G401.6 (cell line): ENCODE results near the gene ZNF606.
"Not testable (repeated sequence)": the region's sequence is repeated elsewhere in the genome, so short reads cannot be mapped to it uniquely, and the experiment has no call there.

Experiments used
- FAIRE-seq: peaks from 2 replicates; lab custom pipeline; 2012; peaks lifted over from hg19 to GRCh38; lab: Jason Lieb, UNC

ZNF606 gene

GRCh38 chr19:58009666-58010301 is 7.2 kb upstream of the ZNF606 start:
- no peak for FAIRE-seq

GRCh38 chr19:58009301-58009665 is 6.7 kb upstream of the ZNF606 start:
- FAIRE-seq, result no peak

GRCh38 chr19:58008877-58009276 is 6.3 kb upstream of the ZNF606 start:
- not testable (repeated sequence) for FAIRE-seq

- FAIRE-seq, result no peak
These were observed 4.7 kb upstream of the ZNF606 start for GRCh38 chr19:58007285-58007684.

- FAIRE-seq, result no peak
These were observed 681 bp upstream of the ZNF606 start for GRCh38 chr19:58003174-58003828.

- FAIRE-seq, result no peak
These were observed 688 bp downstream of the ZNF606 start for GRCh38 chr19:58001895-58002369.

GRCh38 chr19:58000677-58001076 is 1.9 kb downstream of the ZNF606 start:
- FAIRE-seq, result no peak

GRCh38 chr19:57992841-57993240 is 9.8 kb downstream of the ZNF606 start:
- FAIRE-seq, result no peak

GRCh38 chr19:57978586-57979289 is 23.9 kb downstream of the ZNF606 start:
- FAIRE-seq, result no peak

- no peak for FAIRE-seq
These were observed 28.2 kb downstream of the ZNF606 start, which contains the start of gene C19orf18 for GRCh38 chr19:57974434-57974833. Gene C19orf18, minus strand, starts transcription at chr19:57974534. Its CDS starts 102 bp downstream, at chr19:57974432.

- FAIRE-seq, result no peak
These were observed 37.9 kb downstream of the ZNF606 start for GRCh38 chr19:57964761-57965160.

GRCh38 chr19:57961785-57962184 is 40.8 kb downstream of the ZNF606 start:
- no peak for FAIRE-seq

- FAIRE-seq, result no peak
These were observed 47.6 kb downstream of the ZNF606 start for GRCh38 chr19:57954996-57955395.

- FAIRE-seq, result no peak
These were observed 52.9 kb downstream of the ZNF606 start for GRCh38 chr19:57949702-57950101.

- no peak for FAIRE-seq
These were observed 53.3 kb downstream of the ZNF606 start for GRCh38 chr19:57949296-57949695.

GRCh38 chr19:57947419-57948134 is 55.0 kb downstream of the ZNF606 start, which contains the start of gene ZNF256:
Gene ZNF256, minus strand, starts transcription at chr19:57947706. Its CDS starts 232 bp downstream, at chr19:57947474.
- FAIRE-seq, result peak; percentile 98

- no peak for FAIRE-seq
These were observed 55.6 kb downstream of the ZNF606 start for GRCh38 chr19:57947088-57947418.

- no peak for FAIRE-seq
These were observed 56.3 kb downstream of the ZNF606 start for GRCh38 chr19:57946316-57946715.

- FAIRE-seq, result no peak
These were observed 61.0 kb downstream of the ZNF606 start for GRCh38 chr19:57941593-57941992.

- FAIRE-seq, result no peak
These were observed 66.9 kb downstream of the ZNF606 start for GRCh38 chr19:57935731-57936130.

GRCh38 chr19:57934820-57935665 is 67.6 kb downstream of the ZNF606 start, which contains the start of gene ZNF418:
Gene ZNF418, minus strand, starts transcription at chr19:57935402. Its CDS starts 1,580 bp downstream, at chr19:57933822.
- no peak for FAIRE-seq

- no peak for FAIRE-seq
These were observed 75.0 kb downstream of the ZNF606 start for GRCh38 chr19:57927587-57927986.
